ENCODE data around the gene KRTAP9-7.

The KRTAP9-7 gene

GRCh38 chr17:41294016-41294415 lies 18.5 kb downstream of the KRTAP9-7 start:
- no peak overlapping the region for H3K4me3 ChIP-seq (ENCODE audit: low read depth, low read length)
- TF ChIP-seq CTCF (IDR thresholded peaks at IDR 0.05; ENCODE audit: low read depth, low read length) = no peak

- TF ChIP-seq CTCF (IDR thresholded peaks at IDR 0.05; ENCODE audit: low read depth, low read length) = no peak
- H3K4me3 ChIP-seq (ENCODE audit: low read depth, low read length) = no peak overlapping the region
Measured at GRCh38 chr17:41296846-41297245, 21.3 kb downstream of the KRTAP9-7 start.

GRCh38 chr17:41298458-41299135 lies 23.1 kb downstream of the KRTAP9-7 start:
- H3K4me3 ChIP-seq (ENCODE audit: low read depth, low read length) = no peak overlapping the region
- TF ChIP-seq CTCF (IDR thresholded peaks at IDR 0.05; ENCODE audit: low read depth, low read length) = no peak

DNA sequence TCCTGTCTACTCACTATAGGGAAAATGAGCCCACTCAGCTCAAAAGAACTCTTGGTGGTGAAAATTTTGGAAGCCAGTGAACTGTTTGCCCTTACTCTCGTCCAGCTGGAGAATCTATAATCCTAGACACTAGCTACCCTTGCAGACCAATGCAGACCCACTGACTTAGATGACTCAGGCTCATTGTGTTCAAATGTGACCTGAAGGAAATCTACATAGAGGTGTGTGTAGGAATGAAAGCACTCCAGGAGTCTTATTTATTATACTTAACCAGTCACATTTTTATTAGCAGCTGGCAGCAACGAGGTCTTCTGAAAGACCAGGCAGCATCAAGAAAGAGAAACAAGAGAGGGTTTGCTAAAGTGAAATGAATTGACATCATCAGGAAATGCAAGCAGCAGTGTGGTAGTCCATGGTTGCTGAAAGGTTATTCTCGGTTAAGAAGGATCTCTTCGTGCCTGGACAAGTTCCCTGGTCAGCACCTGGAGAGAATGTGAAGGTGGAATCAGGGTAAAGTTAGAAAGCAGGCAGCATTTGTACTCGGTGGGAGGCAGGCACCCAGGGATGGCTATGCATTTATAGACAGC lies 25.8 kb downstream of the KRTAP9-7 start:
- no peak overlapping the region for H3K4me3 ChIP-seq (ENCODE audit: low read depth, low read length)
- no peak for TF ChIP-seq CTCF (IDR thresholded peaks at IDR 0.05; ENCODE audit: low read depth, low read length)

DNA sequence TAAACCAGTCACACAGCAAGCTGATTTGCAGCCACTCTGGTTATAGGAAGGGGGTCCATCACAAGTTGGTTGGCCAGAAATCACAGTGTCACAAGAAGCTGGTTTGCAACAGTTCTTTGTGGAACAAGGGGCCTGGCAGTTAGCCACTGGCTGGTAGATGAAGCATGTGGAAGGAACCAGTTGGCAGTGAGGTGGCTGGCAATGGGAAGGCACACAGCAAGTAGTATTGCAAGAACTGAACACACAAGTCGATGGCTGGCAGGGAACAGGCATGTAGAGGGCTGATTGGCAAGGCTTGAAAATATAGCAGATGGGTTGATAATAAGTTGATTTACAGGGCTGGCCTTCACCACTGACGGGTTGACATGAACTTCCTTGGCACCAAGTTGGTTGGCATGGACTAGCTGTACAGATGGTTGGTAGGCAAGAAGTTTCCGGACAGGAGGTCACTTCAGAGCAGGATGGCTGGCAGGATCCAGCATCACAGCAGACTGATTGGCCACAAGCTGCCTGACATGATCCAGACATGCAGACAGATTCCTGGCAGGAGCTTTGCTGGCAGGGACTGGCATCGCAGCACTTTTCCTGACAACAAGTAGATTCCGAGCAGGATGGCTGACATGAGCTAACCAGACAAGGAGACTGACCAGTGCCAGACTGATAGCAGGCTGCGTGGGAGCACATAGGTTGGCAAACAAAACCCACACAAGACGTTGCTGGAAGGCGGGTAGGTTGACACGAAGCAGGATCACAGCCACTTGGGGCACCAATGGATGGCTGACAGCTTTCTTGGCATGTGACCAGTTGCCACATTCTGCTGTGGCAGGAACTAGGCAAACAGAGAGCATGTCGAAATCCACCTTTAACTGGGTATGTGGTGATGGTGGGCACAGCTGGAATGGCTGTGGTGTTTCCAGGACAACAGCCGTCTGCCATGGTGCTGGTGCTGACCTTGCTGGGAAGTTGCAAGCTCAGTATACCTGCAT lies 26.7 kb downstream of the KRTAP9-7 start, which contains the start of gene KRTAP29-1:
TSS of gene KRTAP29-1 (minus strand) at position 936 of the 986 bp plus-strand sequence. CDS start at position 936, 0 bp downstream.
- TF ChIP-seq CTCF (IDR thresholded peaks at IDR 0.05; ENCODE audit: low read depth, low read length) = no peak
- no peak within 1 kb of the TSS for H3K4me3 ChIP-seq (ENCODE audit: low read depth, low read length)

GRCh38 chr17:41302981-41303380 lies 27.5 kb downstream of the KRTAP9-7 start:
- H3K4me3 ChIP-seq (ENCODE audit: low read depth, low read length) = no peak overlapping the region
- no peak for TF ChIP-seq CTCF (IDR thresholded peaks at IDR 0.05; ENCODE audit: low read depth, low read length)

Data from WI38 (cell line).